AG08396 (cell line): ENCODE measurements around the gene PDZD2.
"Not testable (repeated sequence)": the region's sequence is repeated elsewhere in the genome, so short reads cannot be mapped to it uniquely, and the experiment has no call there.

Source experiments
- DNase-seq: peaks from one replicate; pipeline ENCODE4 v3.0.0; 2012; ENCODE audit warnings: low spot score, mixed read lengths

PDZD2 gene

DNA sequence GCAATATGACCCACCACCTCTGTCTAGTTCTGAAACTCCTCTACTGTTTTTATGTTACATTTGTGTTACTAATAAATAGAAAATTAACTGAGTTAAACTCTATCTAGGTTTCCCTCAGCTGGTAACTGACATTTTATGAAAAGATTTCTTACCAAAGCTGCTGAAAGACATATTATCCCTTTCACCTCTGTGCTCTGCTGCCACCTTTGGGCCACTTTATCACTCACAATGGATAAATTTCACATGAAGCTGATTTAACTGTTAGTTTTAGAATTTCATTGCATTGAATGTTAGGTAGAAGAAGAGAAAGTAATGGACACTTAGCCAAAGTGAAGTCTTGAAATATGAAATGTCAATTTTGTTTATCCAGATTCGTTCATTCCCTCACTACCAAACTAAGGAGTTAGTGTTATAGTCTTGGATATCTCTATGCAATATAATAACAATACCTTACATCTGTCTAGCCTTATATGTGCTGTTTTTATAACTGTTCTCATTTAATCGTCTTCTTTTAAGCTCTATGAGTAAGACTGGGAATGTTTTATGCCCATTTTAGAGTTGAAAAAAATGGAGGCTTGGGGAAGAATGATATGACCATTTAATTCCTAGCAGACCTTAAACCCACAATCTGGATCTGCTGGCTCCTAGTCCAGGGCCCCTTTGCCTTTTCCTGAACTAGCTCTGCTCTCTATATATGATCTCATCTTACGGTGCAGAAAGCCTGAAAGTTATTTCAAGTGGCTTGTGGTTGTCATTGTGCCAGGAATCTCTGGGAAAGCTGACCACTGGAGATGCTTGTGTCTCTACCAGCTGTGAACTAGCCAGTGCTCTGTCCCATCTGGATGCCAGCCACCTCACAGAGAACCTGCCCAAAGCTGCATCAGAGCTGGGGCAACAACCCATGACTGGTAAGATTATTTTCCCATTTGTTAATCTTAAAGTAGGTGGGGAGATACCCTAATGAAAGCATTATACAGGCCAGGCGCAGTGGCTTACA is 438.1 kb downstream of the PDZD2 start:
- peak; percentile 43 for DNase-seq

DNA sequence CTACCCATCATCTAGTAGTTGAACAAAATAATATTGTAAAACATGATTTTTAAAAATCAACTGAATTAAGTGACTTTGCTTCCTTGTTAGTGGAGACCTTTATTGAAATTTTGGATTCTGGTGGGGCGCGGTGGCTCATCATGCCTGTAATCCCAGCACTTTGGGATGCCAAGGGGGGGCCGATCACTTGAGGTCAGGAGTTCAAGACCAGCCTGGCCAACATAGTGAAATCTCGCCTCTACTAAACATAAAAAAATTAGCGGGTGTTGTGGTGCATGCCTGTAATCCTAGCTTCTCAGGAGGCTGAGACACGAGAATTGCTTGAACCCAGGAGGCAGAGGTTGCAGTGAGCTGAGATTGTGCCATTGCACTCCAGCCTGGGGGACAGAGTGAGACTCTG is 439.9 kb downstream of the PDZD2 start:
- DNase-seq: not testable (repeated sequence)

DNA sequence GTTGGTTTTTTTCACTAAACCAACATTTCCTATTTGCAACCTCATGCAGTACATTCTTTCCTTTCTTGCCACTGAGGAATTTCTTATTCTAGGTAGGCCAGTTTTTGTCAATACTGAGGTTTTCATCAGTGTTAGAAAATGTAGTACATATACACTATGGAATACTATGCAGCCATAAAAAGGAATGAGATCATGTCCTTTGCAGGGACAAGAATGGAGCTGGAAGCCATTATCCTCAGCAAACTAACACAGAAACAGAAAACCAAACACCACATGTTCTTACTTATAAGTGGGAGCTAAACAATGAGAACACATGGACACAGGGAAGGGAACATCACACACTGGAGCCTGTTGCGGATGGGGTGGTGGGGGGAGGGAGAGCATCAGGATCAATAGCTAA is 441.6 kb downstream of the PDZD2 start:
- DNase-seq: not testable (repeated sequence)

DNA sequence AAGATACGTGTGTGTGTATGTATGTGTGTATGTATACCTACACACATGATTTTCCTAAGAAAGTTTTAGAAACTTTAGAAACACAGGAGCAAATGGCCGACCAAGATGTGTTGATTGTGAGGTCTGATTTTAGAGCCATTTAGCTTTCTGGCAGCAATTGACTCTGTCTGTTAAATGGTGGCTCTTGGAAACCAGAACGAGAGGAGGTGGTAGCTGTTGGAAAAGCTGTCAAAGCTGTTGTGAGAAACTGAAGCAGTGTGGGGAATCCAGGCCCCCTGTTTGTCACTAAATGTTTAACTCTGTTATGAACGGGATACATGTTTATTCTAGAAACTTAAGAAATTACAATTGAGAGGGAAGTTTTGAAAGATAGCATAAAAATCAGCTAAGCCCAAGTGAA is 443.8 kb downstream of the PDZD2 start:
- no peak for DNase-seq

DNA sequence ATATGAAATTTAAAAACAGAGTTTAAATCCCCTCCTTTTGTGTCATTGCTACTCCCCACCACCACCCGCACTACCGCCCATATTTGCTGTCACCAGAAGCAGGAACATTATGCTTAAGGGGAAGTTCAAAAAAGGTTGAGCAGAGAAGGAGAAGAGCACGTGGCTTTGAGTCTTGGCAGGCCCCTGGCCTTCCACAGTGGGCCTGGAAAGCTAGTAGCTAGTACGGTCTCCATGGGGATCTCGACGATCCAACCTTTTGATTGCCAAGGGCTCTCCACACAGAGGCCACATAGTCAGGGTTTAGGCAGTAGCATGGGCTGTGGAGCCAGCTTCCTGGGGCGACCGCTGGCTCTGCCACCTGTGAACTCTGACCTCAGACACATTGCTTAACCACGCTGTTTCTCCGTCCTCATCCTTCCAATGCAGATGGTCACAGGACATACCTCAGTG is 445.1 kb downstream of the PDZD2 start:
- no peak for DNase-seq

DNA sequence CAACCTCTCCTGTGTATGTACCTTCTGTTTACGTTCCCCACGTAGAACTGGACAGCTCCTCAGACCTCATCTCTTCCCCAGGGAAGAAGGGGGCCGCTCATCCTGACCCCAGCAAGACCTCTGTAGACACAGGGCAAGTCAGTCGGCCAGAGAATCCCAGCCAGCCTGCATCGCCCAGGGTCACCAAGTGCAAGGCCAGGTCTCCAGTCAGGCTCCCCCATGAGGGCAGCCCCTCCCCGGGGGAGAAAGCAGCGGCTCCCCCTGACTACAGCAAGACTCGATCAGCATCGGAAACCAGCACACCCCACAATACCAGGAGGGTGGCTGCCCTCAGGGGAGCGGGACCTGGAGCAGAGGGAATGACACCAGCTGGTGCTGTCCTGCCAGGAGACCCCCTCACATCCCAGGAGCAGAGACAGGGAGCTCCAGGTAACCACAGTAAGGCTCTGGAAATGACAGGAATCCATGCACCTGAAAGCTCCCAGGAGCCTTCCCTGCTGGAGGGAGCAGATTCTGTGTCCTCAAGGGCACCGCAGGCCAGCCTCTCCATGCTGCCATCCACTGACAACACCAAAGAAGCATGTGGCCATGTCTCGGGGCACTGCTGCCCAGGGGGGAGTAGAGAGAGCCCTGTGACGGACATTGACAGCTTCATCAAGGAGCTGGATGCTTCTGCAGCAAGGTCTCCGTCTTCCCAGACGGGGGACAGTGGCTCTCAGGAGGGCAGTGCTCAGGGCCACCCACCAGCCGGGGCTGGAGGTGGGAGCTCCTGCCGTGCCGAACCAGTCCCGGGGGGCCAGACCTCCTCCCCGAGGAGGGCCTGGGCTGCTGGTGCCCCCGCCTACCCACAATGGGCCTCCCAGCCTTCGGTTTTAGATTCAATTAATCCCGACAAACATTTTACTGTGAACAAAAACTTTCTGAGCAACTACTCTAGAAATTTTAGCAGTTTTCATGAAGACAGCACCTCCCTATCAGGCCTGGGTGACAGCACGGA is 448.5 kb downstream of the PDZD2 start:
- no peak for DNase-seq

DNA sequence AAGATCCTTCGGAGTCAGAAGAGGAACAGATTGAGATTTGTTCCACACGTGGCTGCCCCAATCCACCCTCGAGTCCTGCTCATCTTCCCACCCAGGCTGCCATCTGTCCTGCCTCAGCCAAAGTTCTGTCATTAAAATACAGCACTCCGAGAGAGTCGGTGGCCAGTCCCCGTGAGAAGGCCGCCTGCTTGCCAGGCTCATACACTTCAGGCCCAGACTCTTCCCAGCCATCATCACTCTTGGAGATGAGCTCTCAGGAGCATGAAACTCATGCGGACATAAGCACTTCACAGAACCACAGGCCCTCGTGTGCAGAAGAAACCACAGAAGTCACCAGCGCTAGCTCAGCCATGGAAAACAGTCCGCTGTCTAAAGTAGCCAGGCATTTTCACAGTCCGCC is 449.3 kb downstream of the PDZD2 start:
- DNase-seq: no peak

DNA sequence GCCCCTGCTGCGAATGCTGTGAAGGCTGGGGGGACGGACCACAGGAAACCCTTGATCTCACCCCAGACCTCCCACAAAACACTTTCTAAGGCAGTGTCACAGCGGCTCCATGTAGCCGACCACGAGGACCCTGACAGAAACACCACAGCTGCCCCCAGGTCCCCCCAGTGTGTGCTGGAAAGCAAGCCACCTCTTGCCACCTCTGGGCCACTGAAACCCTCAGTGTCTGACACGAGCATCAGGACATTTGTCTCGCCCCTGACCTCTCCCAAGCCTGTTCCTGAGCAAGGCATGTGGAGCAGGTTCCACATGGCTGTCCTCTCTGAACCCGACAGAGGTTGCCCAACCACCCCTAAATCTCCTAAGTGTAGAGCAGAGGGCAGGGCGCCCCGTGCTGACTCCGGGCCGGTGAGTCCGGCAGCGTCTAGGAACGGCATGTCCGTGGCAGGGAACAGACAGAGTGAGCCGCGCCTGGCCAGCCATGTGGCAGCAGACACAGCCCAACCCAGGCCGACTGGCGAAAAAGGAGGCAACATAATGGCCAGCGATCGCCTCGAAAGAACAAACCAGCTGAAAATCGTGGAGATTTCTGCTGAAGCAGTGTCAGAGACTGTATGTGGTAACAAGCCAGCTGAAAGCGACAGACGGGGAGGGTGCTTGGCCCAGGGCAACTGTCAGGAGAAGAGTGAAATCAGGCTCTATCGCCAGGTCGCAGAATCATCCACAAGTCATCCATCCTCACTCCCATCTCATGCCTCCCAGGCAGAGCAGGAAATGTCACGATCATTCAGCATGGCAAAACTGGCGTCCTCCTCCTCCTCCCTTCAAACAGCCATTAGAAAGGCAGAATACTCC is 450.4 kb downstream of the PDZD2 start:
- DNase-seq: no peak

DNA sequence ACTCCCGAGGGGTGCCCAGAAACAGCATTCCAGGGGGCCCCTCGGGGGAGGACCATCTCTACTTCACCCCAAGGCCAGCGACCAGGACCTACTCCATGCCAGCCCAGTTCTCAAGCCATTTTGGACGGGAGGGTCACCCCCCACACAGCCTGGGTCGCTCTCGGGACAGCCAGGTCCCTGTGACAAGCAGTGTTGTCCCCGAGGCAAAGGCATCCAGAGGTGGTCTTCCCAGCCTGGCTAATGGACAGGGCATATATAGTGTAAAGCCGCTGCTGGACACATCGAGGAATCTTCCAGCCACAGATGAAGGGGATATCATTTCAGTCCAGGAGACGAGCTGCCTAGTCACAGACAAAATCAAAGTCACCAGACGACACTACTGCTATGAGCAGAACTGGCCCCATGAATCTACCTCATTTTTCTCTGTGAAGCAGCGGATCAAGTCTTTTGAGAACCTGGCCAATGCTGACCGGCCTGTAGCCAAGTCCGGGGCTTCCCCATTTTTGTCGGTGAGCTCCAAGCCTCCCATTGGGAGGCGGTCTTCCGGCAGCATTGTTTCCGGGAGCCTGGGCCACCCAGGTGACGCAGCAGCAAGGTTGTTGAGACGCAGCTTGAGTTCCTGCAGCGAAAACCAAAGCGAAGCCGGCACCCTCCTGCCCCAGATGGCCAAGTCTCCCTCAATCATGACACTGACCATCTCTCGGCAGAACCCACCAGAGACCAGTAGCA is 451.3 kb downstream of the PDZD2 start:
- no peak for DNase-seq

DNA sequence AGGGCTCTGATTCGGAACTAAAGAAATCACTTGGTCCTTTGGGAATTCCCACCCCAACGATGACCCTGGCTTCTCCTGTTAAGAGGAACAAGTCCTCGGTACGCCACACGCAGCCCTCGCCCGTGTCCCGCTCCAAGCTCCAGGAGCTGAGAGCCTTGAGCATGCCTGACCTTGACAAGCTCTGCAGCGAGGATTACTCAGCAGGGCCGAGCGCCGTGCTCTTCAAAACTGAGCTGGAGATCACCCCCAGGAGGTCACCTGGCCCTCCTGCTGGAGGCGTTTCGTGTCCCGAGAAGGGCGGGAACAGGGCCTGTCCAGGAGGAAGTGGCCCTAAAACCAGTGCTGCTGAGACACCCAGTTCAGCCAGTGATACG is 451.8 kb downstream of the PDZD2 start:
- no peak for DNase-seq

DNA sequence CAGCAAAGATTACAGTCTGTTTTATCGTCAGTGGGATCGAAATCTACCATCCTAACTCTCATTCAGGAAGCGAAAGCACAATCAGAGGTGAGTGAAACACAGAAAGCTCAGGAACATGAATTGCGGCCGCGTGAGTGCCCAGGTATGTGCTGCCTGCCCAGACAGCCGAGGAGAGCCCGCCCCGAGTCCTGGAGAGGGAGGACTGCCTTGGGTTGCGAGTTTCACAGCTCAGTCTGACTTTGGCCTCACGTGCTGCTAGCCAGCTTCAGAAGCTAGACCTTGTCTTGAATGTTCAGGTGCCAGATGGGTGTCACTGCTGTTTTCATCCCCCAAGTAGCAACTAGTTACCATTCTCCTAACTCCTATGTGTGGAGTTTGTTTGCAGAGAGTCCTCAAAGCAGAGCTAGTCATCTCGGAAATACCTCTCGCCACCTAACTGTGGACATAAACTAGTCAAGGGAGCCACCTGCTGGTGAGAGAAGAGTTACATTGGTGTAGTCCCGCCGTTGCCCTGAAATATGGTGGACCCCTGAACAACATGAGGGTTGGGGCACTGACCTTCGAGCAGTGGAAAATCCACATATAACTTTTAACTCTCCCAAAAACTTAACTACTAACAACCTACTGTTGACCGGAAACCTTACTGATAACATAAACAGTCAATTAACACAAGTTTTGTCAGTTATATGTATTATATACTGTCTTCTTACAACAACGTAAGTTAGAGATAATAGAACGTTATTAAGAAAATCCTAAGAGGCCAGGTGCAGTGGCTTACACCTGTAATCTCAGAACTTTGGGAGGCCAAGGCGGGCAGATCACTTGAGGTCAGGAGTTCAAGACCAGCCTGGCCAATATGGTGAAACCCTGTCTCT is 454.2 kb downstream of the PDZD2 start:
- peak; percentile 83 for DNase-seq

DNA sequence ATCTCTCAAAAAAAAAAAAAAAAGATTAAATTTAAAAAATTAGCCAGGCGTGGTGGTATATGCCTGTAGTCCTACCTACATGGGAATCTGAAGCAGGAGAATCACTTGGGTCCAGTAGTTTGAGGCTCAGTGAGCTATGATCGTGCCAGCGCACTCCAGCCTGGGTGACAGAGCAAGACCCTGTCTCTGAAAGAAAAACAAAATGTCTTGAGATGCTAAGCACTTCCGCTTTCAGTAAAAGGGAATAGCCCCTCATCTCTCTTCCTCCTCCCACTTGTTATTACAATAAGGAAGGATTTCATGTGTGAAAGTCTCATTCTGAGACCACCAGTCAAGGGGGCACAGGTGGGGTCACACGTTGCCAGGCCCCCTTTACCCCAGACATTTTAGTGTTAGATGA is 455.8 kb downstream of the PDZD2 start:
- no peak for DNase-seq

DNA sequence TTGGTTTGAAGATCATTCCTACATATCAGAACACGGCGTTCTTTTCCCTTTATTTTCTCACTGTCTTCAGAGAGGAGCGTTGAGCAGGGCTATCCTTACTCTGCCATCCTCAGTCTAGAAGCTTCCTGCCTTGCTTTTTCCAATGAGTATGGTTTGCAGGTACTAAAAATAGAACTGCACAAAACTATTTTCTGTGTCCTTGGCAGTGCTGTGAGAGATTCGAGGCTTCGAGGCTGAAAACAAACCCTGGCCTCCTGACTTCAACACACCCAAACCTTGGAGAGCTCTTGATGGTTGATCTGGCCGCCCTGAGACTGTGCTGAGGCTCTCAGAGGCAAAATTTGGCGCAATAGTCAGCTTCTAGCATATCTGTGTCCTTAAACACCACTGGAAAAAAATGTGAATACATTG is 456.3 kb downstream of the PDZD2 start:
- no peak for DNase-seq

DNA sequence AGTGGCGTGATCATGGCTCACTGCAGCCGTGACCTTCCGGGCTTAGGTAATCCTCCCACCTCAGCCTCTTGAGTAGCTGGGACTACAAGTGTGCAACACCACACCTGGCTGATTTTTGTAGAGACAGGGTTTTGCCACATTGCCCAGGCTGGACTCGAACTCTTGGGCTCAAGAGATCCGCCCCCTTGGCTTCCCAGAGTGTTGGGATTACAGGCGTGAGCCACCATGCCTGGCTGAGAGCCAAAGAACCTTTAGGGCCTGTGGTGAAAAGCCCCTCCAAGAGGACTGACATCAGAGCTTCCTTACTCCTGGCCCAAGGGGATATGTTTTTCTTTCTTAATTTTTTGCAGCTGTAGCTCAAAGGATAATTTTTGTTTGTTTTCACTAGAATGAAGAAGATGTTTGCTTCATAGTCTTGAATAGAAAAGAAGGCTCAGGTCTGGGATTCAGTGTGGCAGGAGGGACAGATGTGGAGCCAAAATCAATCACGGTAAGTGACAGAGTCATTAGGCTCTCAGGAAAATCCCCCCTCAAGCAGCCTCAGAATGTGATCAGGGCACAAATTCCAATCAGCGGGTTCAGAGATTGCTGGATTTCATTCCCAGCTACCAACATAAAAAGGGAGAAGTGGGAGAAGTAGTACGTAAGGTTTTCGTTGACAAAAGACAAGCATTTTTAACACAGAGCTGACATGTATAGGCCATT is 458.1 kb downstream of the PDZD2 start:
- no peak for DNase-seq

DNA sequence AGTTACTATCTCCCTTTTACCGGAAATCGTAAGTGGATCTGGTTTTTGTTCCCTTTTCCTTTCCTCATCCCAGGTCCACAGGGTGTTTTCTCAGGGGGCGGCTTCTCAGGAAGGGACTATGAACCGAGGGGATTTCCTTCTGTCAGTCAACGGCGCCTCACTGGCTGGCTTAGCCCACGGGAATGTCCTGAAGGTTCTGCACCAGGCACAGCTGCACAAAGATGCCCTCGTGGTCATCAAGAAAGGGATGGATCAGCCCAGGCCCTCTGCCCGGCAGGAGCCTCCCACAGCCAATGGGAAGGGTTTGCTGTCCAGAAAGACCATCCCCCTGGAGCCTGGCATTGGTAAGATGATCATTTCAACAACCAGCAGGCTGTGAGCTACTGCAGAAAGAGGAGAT is 459.4 kb downstream of the PDZD2 start:
- no peak for DNase-seq

DNA sequence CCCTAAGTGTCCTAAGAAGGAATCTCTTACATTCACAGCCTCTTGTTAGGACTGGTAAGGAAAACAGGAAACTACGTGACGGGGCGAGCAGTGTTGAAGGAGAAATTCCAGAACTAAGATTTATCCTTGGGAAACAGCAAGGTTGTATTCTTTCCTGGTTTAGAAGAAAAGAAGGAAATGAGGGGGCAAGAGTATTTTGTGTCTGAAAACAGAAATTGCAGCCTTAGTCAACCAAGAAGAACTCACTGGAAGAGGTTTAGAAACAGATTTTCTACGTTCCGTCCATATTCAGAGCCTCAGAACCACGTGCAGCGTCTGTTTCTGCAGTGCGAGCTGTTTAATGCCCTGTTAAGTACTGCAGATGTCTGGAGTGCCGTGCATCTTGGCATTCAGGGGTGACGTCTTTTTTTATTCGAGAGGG is 460.0 kb downstream of the PDZD2 start:
- no peak for DNase-seq

DNA sequence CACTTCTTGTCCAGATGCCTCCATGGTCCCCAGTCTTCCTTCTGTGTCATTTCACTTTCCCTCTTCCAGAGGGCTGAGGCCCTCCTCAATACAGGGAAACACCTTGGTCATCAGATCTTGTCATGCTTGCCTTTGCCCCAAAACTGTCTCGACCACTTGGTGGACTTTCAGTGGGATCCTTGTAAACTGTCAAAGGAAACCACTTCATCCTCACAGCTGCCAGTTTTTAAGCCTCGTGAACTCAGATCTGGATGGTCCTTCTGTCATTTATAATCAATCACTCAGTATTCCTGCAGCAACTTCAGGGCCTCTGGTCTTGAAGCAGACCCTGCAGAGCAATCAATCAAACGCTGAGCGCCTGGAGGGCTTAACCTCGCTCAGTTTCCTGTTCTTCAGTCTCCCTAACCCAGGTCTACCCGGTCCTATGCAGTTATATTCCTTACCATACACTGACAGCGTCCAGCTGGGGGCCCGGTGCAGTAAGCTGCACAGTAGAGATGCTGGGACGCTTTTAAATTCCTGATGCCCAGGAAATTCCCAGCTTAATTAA is 460.6 kb downstream of the PDZD2 start:
- DNase-seq: no peak

DNA sequence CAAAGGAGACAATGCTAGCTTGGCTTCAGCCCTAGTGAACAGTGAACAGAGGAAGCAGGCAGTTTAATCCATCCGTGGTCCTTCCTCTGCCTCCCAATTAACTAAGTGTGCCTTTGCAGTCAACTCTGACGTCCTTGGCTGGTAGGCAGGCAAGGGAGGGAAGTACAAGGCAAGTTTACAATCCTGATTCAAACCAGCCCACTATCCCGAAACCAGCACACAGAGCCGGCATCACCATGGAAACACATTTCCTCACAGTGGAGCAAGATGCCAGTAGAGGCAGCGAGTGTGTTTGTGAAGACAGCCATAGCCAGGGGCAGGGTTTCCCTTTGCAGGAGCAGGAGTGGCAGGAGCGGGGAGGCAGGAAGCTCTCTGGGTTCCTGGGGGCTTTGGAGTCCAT is 461.3 kb downstream of the PDZD2 start:
- DNase-seq: no peak

DNA sequence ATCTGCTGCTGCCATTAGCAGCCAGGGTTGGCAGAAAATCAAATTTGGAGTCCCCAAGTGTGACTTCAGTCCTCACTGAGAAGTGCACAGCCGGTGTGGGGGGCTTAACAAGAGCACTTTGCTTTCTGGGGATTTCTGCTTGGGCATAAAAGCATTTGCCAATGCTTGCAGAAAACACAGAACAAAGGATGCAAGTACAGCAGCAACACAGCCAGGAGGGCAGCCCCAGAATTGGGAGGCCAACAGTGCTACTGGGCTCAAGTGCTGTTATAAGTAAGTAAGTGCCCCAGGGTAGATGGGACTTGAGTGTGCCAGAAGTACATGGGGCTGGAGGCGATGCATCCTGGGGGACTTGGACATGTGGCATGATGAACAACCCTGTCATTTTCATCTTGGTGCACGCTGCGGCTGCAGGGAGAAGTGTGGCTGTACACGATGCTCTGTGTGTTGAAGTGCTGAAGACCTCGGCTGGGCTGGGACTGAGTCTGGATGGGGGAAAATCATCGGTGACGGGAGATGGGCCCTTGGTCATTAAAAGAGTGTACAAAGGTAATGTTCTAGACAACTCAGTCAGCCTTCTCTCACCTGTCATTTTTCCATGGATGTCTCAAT is 461.9 kb downstream of the PDZD2 start:
- DNase-seq: no peak
